ENCODE results near the gene DLG4.
"Not testable (repeated sequence)": the region's sequence is repeated elsewhere in the genome, so short reads cannot be mapped to it uniquely, and the experiment has no call there.

Gene DLG4

DNA sequence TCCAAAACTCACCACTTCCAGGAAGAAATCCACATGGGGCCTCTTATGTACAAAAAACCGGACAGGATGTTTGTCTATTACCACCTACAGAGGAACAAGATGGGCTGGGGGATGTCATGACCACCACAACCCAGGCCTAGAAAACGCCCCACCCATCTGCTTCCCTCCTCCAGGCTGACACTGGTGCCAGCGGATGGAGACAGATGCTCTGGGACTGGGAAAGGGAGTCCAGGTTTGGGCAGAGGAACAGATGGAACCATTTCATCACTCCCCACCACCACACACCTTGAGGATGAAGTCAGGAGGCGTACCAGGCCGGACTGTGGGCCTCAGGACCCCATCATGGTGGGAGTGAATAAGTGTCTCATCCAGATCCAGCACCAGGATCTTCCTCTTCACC, 27.1 kb upstream of the DLG4 start:
- Histone ChIP-seq H3K36me3 (ENCODE audit: control insufficient read depth in 1 of 2, insufficient read depth in 2 of 2, low read length in 2 of 2) (peaks cover 22 to 24% of the 10 kb centered on the region in 2 donors), H3K4me1 (ENCODE audit: control insufficient read depth in 1 of 2, insufficient read depth in 2 of 2, low read length in 2 of 2) (peaks cover 19 to 32% of the 10 kb centered on the region in 2 donors)

GRCh38 chr17:7243838-7244237, 24.2 kb upstream of the DLG4 start:
- not testable (repeated sequence) for H3K9me3 ChIP-seq (ENCODE audit: control insufficient read depth in 1 of 2, low read length in 2 of 2); H3K4me3 ChIP-seq (ENCODE audit: low read depth in 1 of 2, low read length in 2 of 2); H3K27me3 ChIP-seq (ENCODE audit: low read depth, low read length)
- H3K4me1 ChIP-seq (ENCODE audit: control insufficient read depth in 1 of 2, insufficient read depth in 2 of 2, low read length in 2 of 2): peaks cover 21 to 29% of the 10 kb centered on the region in 2 donors
- H3K27ac ChIP-seq (ENCODE audit: low read length): peak overlapping the region; percentile 100
- H3K36me3 ChIP-seq (ENCODE audit: control insufficient read depth in 1 of 2, insufficient read depth in 2 of 2, low read length in 2 of 2): peaks cover 27 to 42% of the 10 kb centered on the region in 2 donors

More for the DNA sequence above, 27.1 kb upstream of the DLG4 start:
- Histone ChIP-seq H3K9me3 (ENCODE audit: control insufficient read depth in 1 of 2, low read length in 2 of 2) (no peaks in the 10 kb centered on the region), H3K27me3 (ENCODE audit: low read depth, low read length) (no peaks in the 10 kb centered on the region), H3K4me3 (ENCODE audit: low read depth in 1 of 2, low read length in 2 of 2) (no peak overlapping the region), H3K27ac (ENCODE audit: low read length) (no peak overlapping the region)

DNA sequence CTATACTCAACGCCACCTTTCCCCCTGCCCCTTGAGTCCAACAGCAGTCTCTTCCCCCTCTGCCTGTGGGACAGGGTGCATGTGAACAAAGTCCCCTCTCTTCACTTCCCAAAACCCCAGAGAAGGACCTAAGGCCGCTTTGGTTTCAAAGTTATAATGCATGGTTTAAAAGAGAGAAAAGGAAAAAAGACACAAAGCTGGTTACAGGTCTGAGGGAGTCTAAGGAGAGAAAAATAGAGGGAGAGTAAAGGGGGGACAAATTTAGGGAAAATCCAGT, 23.8 kb upstream of the DLG4 start:
- peak overlapping the region; percentile 100 for H3K27ac ChIP-seq (ENCODE audit: low read length)
- H3K4me3 ChIP-seq (ENCODE audit: low read depth in 1 of 2, low read length in 2 of 2): peak overlapping the region; percentile 96 to 99
- no peaks in the 10 kb centered on the region for H3K9me3 ChIP-seq (ENCODE audit: control insufficient read depth in 1 of 2, low read length in 2 of 2)
- peaks cover 27 to 42% of the 10 kb centered on the region in 2 donors for H3K36me3 ChIP-seq (ENCODE audit: control insufficient read depth in 1 of 2, insufficient read depth in 2 of 2, low read length in 2 of 2)
- H3K27me3 ChIP-seq (ENCODE audit: low read depth, low read length): no peaks in the 10 kb centered on the region
- peaks cover 21 to 25% of the 10 kb centered on the region in 2 donors for H3K4me1 ChIP-seq (ENCODE audit: control insufficient read depth in 1 of 2, insufficient read depth in 2 of 2, low read length in 2 of 2)

- peaks cover 21 to 25% of the 10 kb centered on the region in 2 donors for H3K4me1 ChIP-seq (ENCODE audit: control insufficient read depth in 1 of 2, insufficient read depth in 2 of 2, low read length in 2 of 2)
- H3K36me3 ChIP-seq (ENCODE audit: control insufficient read depth in 1 of 2, insufficient read depth in 2 of 2, low read length in 2 of 2): peaks cover 27 to 42% of the 10 kb centered on the region in 2 donors
Measured at GRCh38 chr17:7242717-7243452, 23.2 kb upstream of the DLG4 start.

GRCh38 chr17:7241783-7242716, 22.4 kb upstream of the DLG4 start, which contains the start of gene GABARAP:
Gene GABARAP (minus strand): TSS chr17:7242449. CDS start chr17:7242330, 119 bp downstream.
- H3K36me3 ChIP-seq (ENCODE audit: control insufficient read depth in 1 of 2, insufficient read depth in 2 of 2, low read length in 2 of 2): peaks cover 28 to 43% of the 10 kb centered on the region in 2 donors
- peaks cover 26 to 31% of the 10 kb centered on the region in 2 donors for H3K4me1 ChIP-seq (ENCODE audit: control insufficient read depth in 1 of 2, insufficient read depth in 2 of 2, low read length in 2 of 2)
- H3K4me3 ChIP-seq (ENCODE audit: low read depth in 1 of 2, low read length in 2 of 2): peak within 1 kb of the TSS; percentile 96 to 99
- no peaks in the 10 kb centered on the region for H3K27me3 ChIP-seq (ENCODE audit: low read depth, low read length)
- H3K9me3 ChIP-seq (ENCODE audit: control insufficient read depth in 1 of 2, low read length in 2 of 2): no peaks in the 10 kb centered on the region
- peak within 1 kb of the TSS; percentile 100 for H3K27ac ChIP-seq (ENCODE audit: low read length)

More at GRCh38 chr17:7242717-7243452, 23.2 kb upstream of the DLG4 start:
- Histone ChIP-seq H3K27me3 (ENCODE audit: low read depth, low read length) (no peaks in the 10 kb centered on the region), H3K27ac (ENCODE audit: low read length) (peak overlapping the region; percentile 100), H3K9me3 (ENCODE audit: control insufficient read depth in 1 of 2, low read length in 2 of 2) (no peaks in the 10 kb centered on the region), H3K4me3 (ENCODE audit: low read depth in 1 of 2, low read length in 2 of 2) (peak overlapping the region; percentile 96 to 99)

GRCh38 chr17:7241090-7241733, 21.6 kb upstream of the DLG4 start:
- peak overlapping the region; percentile 96 to 99 for H3K4me3 ChIP-seq (ENCODE audit: low read depth in 1 of 2, low read length in 2 of 2)
- H3K9me3 ChIP-seq (ENCODE audit: control insufficient read depth in 1 of 2, low read length in 2 of 2): no peaks in the 10 kb centered on the region
- peak overlapping the region; percentile 100 for H3K27ac ChIP-seq (ENCODE audit: low read length)
- peaks cover 27 to 43% of the 10 kb centered on the region in 2 donors for H3K36me3 ChIP-seq (ENCODE audit: control insufficient read depth in 1 of 2, insufficient read depth in 2 of 2, low read length in 2 of 2)
- H3K4me1 ChIP-seq (ENCODE audit: control insufficient read depth in 1 of 2, insufficient read depth in 2 of 2, low read length in 2 of 2): peaks cover 27 to 35% of the 10 kb centered on the region in 2 donors
- no peaks in the 10 kb centered on the region for H3K27me3 ChIP-seq (ENCODE audit: low read depth, low read length)

GRCh38 chr17:7240375-7240774, 20.7 kb upstream of the DLG4 start:
- Histone ChIP-seq H3K9me3 (ENCODE audit: control insufficient read depth in 1 of 2, low read length in 2 of 2) (no peaks in the 10 kb centered on the region), H3K27ac (ENCODE audit: low read length) (peak overlapping the region; percentile 100), H3K4me3 (ENCODE audit: low read depth in 1 of 2, low read length in 2 of 2) (peak overlapping the region; percentile 96 to 99), H3K36me3 (ENCODE audit: control insufficient read depth in 1 of 2, insufficient read depth in 2 of 2, low read length in 2 of 2) (peaks cover 29 to 45% of the 10 kb centered on the region in 2 donors), H3K27me3 (ENCODE audit: low read depth, low read length) (no peaks in the 10 kb centered on the region), H3K4me1 (ENCODE audit: control insufficient read depth in 1 of 2, insufficient read depth in 2 of 2, low read length in 2 of 2) (peaks cover 28 to 41% of the 10 kb centered on the region in 2 donors)

- no peaks in the 10 kb centered on the region for H3K27me3 ChIP-seq (ENCODE audit: low read depth, low read length)
- H3K27ac ChIP-seq (ENCODE audit: low read length): peak within 1 kb of the TSS; percentile 100
- no peaks in the 10 kb centered on the region for H3K9me3 ChIP-seq (ENCODE audit: control insufficient read depth in 1 of 2, low read length in 2 of 2)
- H3K4me1 ChIP-seq (ENCODE audit: control insufficient read depth in 1 of 2, insufficient read depth in 2 of 2, low read length in 2 of 2): peaks cover 34 to 50% of the 10 kb centered on the region in 2 donors
- peaks cover 32 to 48% of the 10 kb centered on the region in 2 donors for H3K36me3 ChIP-seq (ENCODE audit: control insufficient read depth in 1 of 2, insufficient read depth in 2 of 2, low read length in 2 of 2)
- peak within 1 kb of the TSS; percentile 96 to 99 for H3K4me3 ChIP-seq (ENCODE audit: low read depth in 1 of 2, low read length in 2 of 2)
Measured at GRCh38 chr17:7239091-7240027, 19.7 kb upstream of the DLG4 start, which contains the start of gene PHF23. Gene PHF23 (minus strand): TSS chr17:7239457. CDS start chr17:7239279, 178 bp downstream.

DNA sequence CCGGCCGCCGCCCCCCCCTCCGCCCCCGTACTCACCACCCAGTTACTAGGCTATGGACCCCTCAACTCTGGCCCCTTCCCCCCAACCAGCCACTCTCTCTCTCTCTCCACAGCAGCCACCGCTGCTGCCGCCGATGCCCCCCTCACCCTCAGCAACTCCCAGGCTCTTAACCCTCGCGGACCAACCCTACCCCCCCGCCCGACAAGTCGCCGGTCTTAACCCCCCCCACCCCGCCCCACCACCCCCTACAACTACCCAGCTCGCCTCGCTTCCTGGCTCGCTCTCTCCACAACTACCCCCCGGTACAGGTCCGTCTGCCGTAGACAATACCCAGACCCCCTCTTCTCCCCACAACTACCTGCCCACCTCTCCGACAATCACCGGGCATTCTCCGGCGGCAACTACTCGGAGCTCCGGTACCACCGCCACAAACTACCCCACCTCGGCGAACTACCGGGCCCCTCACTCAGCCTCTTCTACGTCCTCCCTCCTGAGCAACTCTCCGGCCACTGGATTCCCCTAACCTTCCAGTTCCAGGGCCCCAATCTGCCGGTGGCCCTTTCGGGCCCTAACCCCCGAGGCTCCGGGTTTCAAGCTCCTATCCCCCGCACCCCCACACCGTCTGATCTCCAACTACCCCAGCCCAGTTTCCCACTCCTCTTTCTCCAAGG, 18.9 kb upstream of the DLG4 start:
- H3K4me1 ChIP-seq (ENCODE audit: control insufficient read depth in 1 of 2, insufficient read depth in 2 of 2, low read length in 2 of 2): peaks cover 34 to 49% of the 10 kb centered on the region in 2 donors
- H3K27ac ChIP-seq (ENCODE audit: low read length): peak overlapping the region; percentile 93
- peaks cover 26 to 48% of the 10 kb centered on the region in 2 donors for H3K36me3 ChIP-seq (ENCODE audit: control insufficient read depth in 1 of 2, insufficient read depth in 2 of 2, low read length in 2 of 2)
- H3K4me3 ChIP-seq (ENCODE audit: low read depth in 1 of 2, low read length in 2 of 2): peak overlapping the region; percentile 92 to 96
- H3K27me3 ChIP-seq (ENCODE audit: low read depth, low read length): no peaks in the 10 kb centered on the region
- H3K9me3 ChIP-seq (ENCODE audit: control insufficient read depth in 1 of 2, low read length in 2 of 2): no peaks in the 10 kb centered on the region

All from muscle layer of duodenum (tissue), 2 donors.